SK-N-SH (cell line): Measurements from ENCODE around the gene PROSER3.

Source experiments
- CTCF ChIP-seq: fragments of 200-600 bp; sonication (generic); IDR thresholded peaks from 2 replicates; pipeline ENCODE4 v1.6.1; 2017; ENCODE audit warnings: antibody characterized with exemption, mild to moderate bottlenecking, moderate library complexity
- EP300 ChIP-seq, 2 experiments: IDR thresholded peaks; 2 replicates each; pipeline versions ENCODE4 v1.4.0 to v1.6.1; 2012; ENCODE audit warnings: borderline replicate concordance in 1 of 2, low read depth in 1 of 2, low read length in 1 of 2
- GATA2 ChIP-seq: sonication (generic); formaldehyde crosslinking; IDR thresholded peaks from 2 replicates; pipeline ENCODE4 v1.5.0; 2020; ENCODE audit warnings: mild to moderate bottlenecking, missing genetic modification reagents
- MAX ChIP-seq: IDR thresholded peaks from 2 replicates; pipeline ENCODE4 v1.4.0; 2012; ENCODE audit warnings: low read depth
- MXI1 ChIP-seq: IDR thresholded peaks from 2 replicates; pipeline ENCODE4 v1.6.1; 2012; ENCODE audit warnings: mild to moderate bottlenecking, low read depth, low read length, improper control_type of control experiment
- NFIC ChIP-seq: IDR thresholded peaks from 2 replicates; pipeline ENCODE4 v1.4.0; 2012; ENCODE audit warnings: borderline replicate concordance
- POLR2AphosphoS5 ChIP-seq: IDR thresholded peaks from 2 replicates; pipeline ENCODE4 v1.6.1; 2012; ENCODE audit warnings: low read depth, low read length
- RCOR1 ChIP-seq: fragments of 150-350 bp; IDR thresholded peaks from 2 replicates; pipeline ENCODE4 v1.6.1; 2017; ENCODE audit warnings: antibody characterized with exemption, low read length
- RXRA ChIP-seq: IDR thresholded peaks from 2 replicates; pipeline ENCODE4 v1.4.0; 2012; ENCODE audit warnings: low read depth, mild to moderate bottlenecking, borderline replicate concordance
- TAF1 ChIP-seq: IDR thresholded peaks from 2 replicates; pipeline ENCODE4 v1.6.1; 2012; ENCODE audit warnings: low read depth, mild to moderate bottlenecking, low read length, moderate library complexity, borderline replicate concordance
- TEAD4 ChIP-seq: IDR thresholded peaks from 2 replicates; pipeline ENCODE4 v1.4.0; 2012; ENCODE audit warnings: mild to moderate bottlenecking, borderline replicate concordance; ENCODE audit not compliant: insufficient read depth
- TF ChIP-seq, protein P1 (sequence below): IDR thresholded peaks from 2 replicates; pipeline ENCODE4 v1.6.1; 2012; ENCODE audit warnings: mild to moderate bottlenecking, low read depth, low read length, moderate library complexity
- TF ChIP-seq, protein P2 (sequence below): IDR thresholded peaks from 2 replicates; pipeline ENCODE4 v1.4.0; 2012; ENCODE audit warnings: low read depth, borderline replicate concordance
- TF ChIP-seq, protein P3 (sequence below): fragments of 150-350 bp; IDR thresholded peaks from 2 replicates; pipeline ENCODE4 v1.6.1; 2017; ENCODE audit warnings: antibody characterized with exemption, low read length, low read depth, borderline replicate concordance

DNA sequence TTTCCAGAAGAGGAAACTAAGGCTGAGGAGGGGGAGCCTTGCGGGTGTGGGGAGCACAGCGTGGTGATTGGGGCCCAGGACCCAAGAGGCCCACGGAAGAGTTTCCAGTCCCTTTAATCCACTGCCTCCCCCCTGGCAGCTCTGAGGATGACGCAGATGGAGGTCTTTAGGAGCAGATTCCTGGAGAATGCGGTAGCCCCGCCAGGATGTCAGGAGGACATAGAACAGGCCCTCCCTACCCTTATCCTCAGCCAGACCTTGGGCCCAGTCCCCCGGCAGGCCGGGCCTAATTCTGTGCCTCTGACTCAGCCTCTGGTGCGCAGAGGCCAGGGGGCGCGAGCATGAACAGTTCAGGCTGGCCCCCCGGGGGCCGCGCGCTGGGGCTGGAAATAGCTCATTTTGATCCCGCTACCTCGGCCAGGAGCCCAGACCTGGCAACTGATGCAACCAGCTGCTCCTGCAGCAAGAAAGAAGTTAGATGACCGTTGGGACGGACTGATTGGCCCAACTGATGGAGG, 686 bp upstream of the PROSER3 start:
- TF ChIP-seq CTCF (peak; percentile 16; the same call in 1 of the 2 replicates), NFIC (peak; percentile 14; the same call in 1 of the 2 replicates), MAX (no peak), TAF1 (no peak), MXI1 (no peak), POLR2AphosphoS5 (no peak; the same call in 1 of the 2 replicates), RCOR1 (no peak), TEAD4 (peak; percentile 69; the same call in 1 of the 2 replicates), RXRA (no peak; the same call in 1 of the 2 replicates), EP300 (IDR thresholded peaks at IDR 0.05; ENCODE audit: borderline replicate concordance in 1 of 2, low read depth in 1 of 2, low read length in 1 of 2) (no peak; a peak in 1 of 4 replicates), GATA2 (CRISPR knock-in tag) (no peak)
- TF ChIP-seq, protein P1, sequence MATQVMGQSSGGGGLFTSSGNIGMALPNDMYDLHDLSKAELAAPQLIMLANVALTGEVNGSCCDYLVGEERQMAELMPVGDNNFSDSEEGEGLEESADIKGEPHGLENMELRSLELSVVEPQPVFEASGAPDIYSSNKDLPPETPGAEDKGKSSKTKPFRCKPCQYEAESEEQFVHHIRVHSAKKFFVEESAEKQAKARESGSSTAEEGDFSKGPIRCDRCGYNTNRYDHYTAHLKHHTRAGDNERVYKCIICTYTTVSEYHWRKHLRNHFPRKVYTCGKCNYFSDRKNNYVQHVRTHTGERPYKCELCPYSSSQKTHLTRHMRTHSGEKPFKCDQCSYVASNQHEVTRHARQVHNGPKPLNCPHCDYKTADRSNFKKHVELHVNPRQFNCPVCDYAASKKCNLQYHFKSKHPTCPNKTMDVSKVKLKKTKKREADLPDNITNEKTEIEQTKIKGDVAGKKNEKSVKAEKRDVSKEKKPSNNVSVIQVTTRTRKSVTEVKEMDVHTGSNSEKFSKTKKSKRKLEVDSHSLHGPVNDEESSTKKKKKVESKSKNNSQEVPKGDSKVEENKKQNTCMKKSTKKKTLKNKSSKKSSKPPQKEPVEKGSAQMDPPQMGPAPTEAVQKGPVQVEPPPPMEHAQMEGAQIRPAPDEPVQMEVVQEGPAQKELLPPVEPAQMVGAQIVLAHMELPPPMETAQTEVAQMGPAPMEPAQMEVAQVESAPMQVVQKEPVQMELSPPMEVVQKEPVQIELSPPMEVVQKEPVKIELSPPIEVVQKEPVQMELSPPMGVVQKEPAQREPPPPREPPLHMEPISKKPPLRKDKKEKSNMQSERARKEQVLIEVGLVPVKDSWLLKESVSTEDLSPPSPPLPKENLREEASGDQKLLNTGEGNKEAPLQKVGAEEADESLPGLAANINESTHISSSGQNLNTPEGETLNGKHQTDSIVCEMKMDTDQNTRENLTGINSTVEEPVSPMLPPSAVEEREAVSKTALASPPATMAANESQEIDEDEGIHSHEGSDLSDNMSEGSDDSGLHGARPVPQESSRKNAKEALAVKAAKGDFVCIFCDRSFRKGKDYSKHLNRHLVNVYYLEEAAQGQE: peak; percentile 32; the same call in 1 of the 2 replicates
- TF ChIP-seq, protein P2, sequence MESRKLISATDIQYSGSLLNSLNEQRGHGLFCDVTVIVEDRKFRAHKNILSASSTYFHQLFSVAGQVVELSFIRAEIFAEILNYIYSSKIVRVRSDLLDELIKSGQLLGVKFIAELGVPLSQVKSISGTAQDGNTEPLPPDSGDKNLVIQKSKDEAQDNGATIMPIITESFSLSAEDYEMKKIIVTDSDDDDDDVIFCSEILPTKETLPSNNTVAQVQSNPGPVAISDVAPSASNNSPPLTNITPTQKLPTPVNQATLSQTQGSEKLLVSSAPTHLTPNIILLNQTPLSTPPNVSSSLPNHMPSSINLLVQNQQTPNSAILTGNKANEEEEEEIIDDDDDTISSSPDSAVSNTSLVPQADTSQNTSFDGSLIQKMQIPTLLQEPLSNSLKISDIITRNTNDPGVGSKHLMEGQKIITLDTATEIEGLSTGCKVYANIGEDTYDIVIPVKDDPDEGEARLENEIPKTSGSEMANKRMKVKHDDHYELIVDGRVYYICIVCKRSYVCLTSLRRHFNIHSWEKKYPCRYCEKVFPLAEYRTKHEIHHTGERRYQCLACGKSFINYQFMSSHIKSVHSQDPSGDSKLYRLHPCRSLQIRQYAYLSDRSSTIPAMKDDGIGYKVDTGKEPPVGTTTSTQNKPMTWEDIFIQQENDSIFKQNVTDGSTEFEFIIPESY: no peak
- TF ChIP-seq, protein P3, sequence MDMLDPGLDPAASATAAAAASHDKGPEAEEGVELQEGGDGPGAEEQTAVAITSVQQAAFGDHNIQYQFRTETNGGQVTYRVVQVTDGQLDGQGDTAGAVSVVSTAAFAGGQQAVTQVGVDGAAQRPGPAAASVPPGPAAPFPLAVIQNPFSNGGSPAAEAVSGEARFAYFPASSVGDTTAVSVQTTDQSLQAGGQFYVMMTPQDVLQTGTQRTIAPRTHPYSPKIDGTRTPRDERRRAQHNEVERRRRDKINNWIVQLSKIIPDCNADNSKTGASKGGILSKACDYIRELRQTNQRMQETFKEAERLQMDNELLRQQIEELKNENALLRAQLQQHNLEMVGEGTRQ: no peak
